ENCODE results near the gene TRAT1.
"Not testable (repeated sequence)": the region's sequence is repeated elsewhere in the genome, so short reads cannot be mapped to it uniquely, and the experiment has no call there.

The TRAT1 gene

GRCh38 chr3:108822123-108822897 is at the start of gene TRAT1:
Gene TRAT1 (plus strand): TSS chr3:108822786. CDS start chr3:108822928, 142 bp downstream.
- no peak for DNase-seq (ENCODE audit: low spot score)

GRCh38 chr3:108775649-108776048 is 46.9 kb upstream of the TRAT1 start:
- no peak for DNase-seq (ENCODE audit: low spot score)

GRCh38 chr3:108779496-108779895 is 43.1 kb upstream of the TRAT1 start:
- no peak for DNase-seq (ENCODE audit: low spot score)

GRCh38 chr3:108780235-108780634 is 42.4 kb upstream of the TRAT1 start:
- no peak for DNase-seq (ENCODE audit: low spot score)

- no peak for DNase-seq (ENCODE audit: low spot score)
Measured at GRCh38 chr3:108791473-108791872, 31.1 kb upstream of the TRAT1 start.

- no peak for DNase-seq (ENCODE audit: low spot score)
Measured at GRCh38 chr3:108804437-108804836, 18.1 kb upstream of the TRAT1 start.

- DNase-seq (ENCODE audit: low spot score), result no peak
Measured at GRCh38 chr3:108804966-108805365, 17.6 kb upstream of the TRAT1 start.

GRCh38 chr3:108806316-108806715 is 16.3 kb upstream of the TRAT1 start:
- DNase-seq (ENCODE audit: low spot score), result no peak

GRCh38 chr3:108818404-108818803 is 4.2 kb upstream of the TRAT1 start:
- no peak for DNase-seq (ENCODE audit: low spot score)

GRCh38 chr3:108820586-108820985 is 2.0 kb upstream of the TRAT1 start:
- DNase-seq (ENCODE audit: low spot score), result no peak

GRCh38 chr3:108823227-108823626 is 641 bp downstream of the TRAT1 start:
- no peak for DNase-seq (ENCODE audit: low spot score)

- not testable (repeated sequence) for DNase-seq (ENCODE audit: low spot score)
Measured at GRCh38 chr3:108823803-108824202, 1.2 kb downstream of the TRAT1 start.

GRCh38 chr3:108826309-108827187 is 4.0 kb downstream of the TRAT1 start:
- no peak for DNase-seq (ENCODE audit: low spot score)

- DNase-seq (ENCODE audit: low spot score), result no peak
Measured at GRCh38 chr3:108830381-108830780, 7.8 kb downstream of the TRAT1 start.

GRCh38 chr3:108830991-108831614 is 8.5 kb downstream of the TRAT1 start:
- DNase-seq (ENCODE audit: low spot score), result no peak

- DNase-seq (ENCODE audit: low spot score), result no peak
Measured at GRCh38 chr3:108833611-108834010, 11.0 kb downstream of the TRAT1 start.

GRCh38 chr3:108834551-108834950 is 12.0 kb downstream of the TRAT1 start:
- DNase-seq (ENCODE audit: low spot score), result no peak

GRCh38 chr3:108835101-108835500 is 12.5 kb downstream of the TRAT1 start:
- no peak for DNase-seq (ENCODE audit: low spot score)

GRCh38 chr3:108838436-108838835 is 15.8 kb downstream of the TRAT1 start:
- no peak for DNase-seq (ENCODE audit: low spot score)

- no peak for DNase-seq (ENCODE audit: low spot score)
Measured at GRCh38 chr3:108845709-108846293, 23.2 kb downstream of the TRAT1 start.

GRCh38 chr3:108847187-108847586 is 24.6 kb downstream of the TRAT1 start:
- DNase-seq (ENCODE audit: low spot score), result no peak

GRCh38 chr3:108849075-108849474 is 26.5 kb downstream of the TRAT1 start:
- no peak for DNase-seq (ENCODE audit: low spot score)

Measured in GM03348 (cell line).